Tibial artery (tissue), 4 donors: ENCODE measurements around the gene VDAC2.

Source experiments
- DNase-seq, 2 donors: peaks; one replicate each; pipeline ENCODE4 v3.0.0-alpha.2; 2019
- H3K27ac ChIP-seq, 2 donors: fragments of 200-600 bp; sonication (generic) in 1 of 2; 1 replicate in 1 of 2; 2 replicates in 1 of 2; pipeline ENCODE4 v1.5.1; 2018 to 2019; ENCODE audit warnings: mild to moderate bottlenecking in 1 of 2
- H3K27me3 ChIP-seq, 2 donors: fragments of 200-600 bp; sonication (generic) in 1 of 2; one replicate each; pipeline versions ENCODE4 v1.5.1 to v1.6.0; 2016 to 2019
- H3K36me3 ChIP-seq, 3 donors: fragments of 200-600 bp; sonication (generic) in 2 of 3; one replicate each; pipeline ENCODE4 v1.5.1; 2016 to 2019; ENCODE audit warnings: mild to moderate bottlenecking in 2 of 3
- H3K4me1 ChIP-seq, 4 donors: fragments of 200-600 bp; sonication (generic) in 2 of 4; 1 replicate in 3 of 4; 2 replicates in 1 of 4; pipeline ENCODE4 v1.5.1; 2016 to 2019
- H3K4me3 ChIP-seq, 2 donors: fragments of 200-600 bp; sonication (generic) in 1 of 2; 1 replicate in 1 of 2; 2 replicates in 1 of 2; pipeline ENCODE4 v1.5.1; 2018 to 2019; ENCODE audit warnings: mild to moderate bottlenecking in 2 of 2
- H3K9me3 ChIP-seq, 3 donors: fragments of 200-600 bp; sonication (generic) in 1 of 3; one replicate each; pipeline ENCODE4 v1.5.1; 2016 to 2019
- CTCF ChIP-seq, 2 experiments: fragments of 200-600 bp in 1 of 2; fragments of 450-650 bp in 1 of 2; IDR thresholded peaks; one replicate each; pipeline ENCODE4 v1.5.1; 2017 to 2019; ENCODE audit warnings: antibody characterized with exemption in 2 of 2, mild to moderate bottlenecking in 1 of 2, moderate library complexity in 1 of 2
- intact Hi-C: fragments of 100-400 bp; cut with DNase I; formaldehyde crosslinking; loops from one replicate; pipeline ENCODE4 v1.15.0; 2023; ENCODE audit warnings: low total_unique reads

VDAC2 gene

GRCh38 chr10:75266945-75267344 is 56.3 kb downstream of the VDAC2 start:
- TF ChIP-seq CTCF (IDR thresholded peaks at IDR 0.05), result no peak
- no peaks in the 10 kb centered on the region for H3K36me3 ChIP-seq
- intact Hi-C loops, result no loop called here
- H3K4me1 ChIP-seq, result peaks cover 0 to 3% (median 0%) of the 10 kb centered on the region in 4 donors
- H3K9me3 ChIP-seq, result no peaks in the 10 kb centered on the region
- H3K4me3 ChIP-seq, result no peak overlapping the region
- peaks cover 0 to 9% of the 10 kb centered on the region in 2 donors for H3K27me3 ChIP-seq
- H3K27ac ChIP-seq, result no peak overlapping the region
- DNase-seq, result no peak

GRCh38 chr10:75269605-75270004 is 59.0 kb downstream of the VDAC2 start:
- Histone ChIP-seq H3K9me3 (no peaks in the 10 kb centered on the region), H3K36me3 (no peaks in the 10 kb centered on the region), H3K4me1 (peaks cover 0 to 8% (median 0%) of the 10 kb centered on the region in 4 donors), H3K27ac (no peak overlapping the region), H3K4me3 (no peak overlapping the region), H3K27me3 (no peaks in the 10 kb centered on the region)
- intact Hi-C loops, result no loop called here
- no peak for DNase-seq
- no peak for TF ChIP-seq CTCF (IDR thresholded peaks at IDR 0.05)

GRCh38 chr10:75272094-75272493 is 61.5 kb downstream of the VDAC2 start:
- Histone ChIP-seq H3K4me3 (no peak overlapping the region), H3K36me3 (no peaks in the 10 kb centered on the region), H3K9me3 (no peaks in the 10 kb centered on the region), H3K4me1 (peaks cover 0 to 8% (median 0%) of the 10 kb centered on the region in 4 donors), H3K27me3 (no peaks in the 10 kb centered on the region), H3K27ac (no peak overlapping the region)
- intact Hi-C loops, result no loop called here
- TF ChIP-seq CTCF (IDR thresholded peaks at IDR 0.05), result no peak
- DNase-seq, result no peak

- intact Hi-C loops, result no loop called here
- no peaks in the 10 kb centered on the region for H3K36me3 ChIP-seq
- H3K9me3 ChIP-seq, result no peaks in the 10 kb centered on the region
These were observed 62.3 kb downstream of the VDAC2 start for GRCh38 chr10:75272896-75273295.

GRCh38 chr10:75276069-75276872 is 65.7 kb downstream of the VDAC2 start:
- peaks cover 0 to 8% (median 0%) of the 10 kb centered on the region in 4 donors for H3K4me1 ChIP-seq
- H3K27me3 ChIP-seq, result peaks cover 0 to 5% of the 10 kb centered on the region in 2 donors
- intact Hi-C loops, result no loop called here
- H3K9me3 ChIP-seq, result no peaks in the 10 kb centered on the region
- no peaks in the 10 kb centered on the region for H3K36me3 ChIP-seq
- no peak for TF ChIP-seq CTCF (IDR thresholded peaks at IDR 0.05)
- H3K27ac ChIP-seq, result no peak overlapping the region
- DNase-seq, result no peak
- no peak overlapping the region for H3K4me3 ChIP-seq

More at GRCh38 chr10:75272896-75273295, 62.3 kb downstream of the VDAC2 start:
- TF ChIP-seq CTCF (IDR thresholded peaks at IDR 0.05), result no peak
- H3K27ac ChIP-seq, result no peak overlapping the region
- no peak overlapping the region for H3K4me3 ChIP-seq
- H3K4me1 ChIP-seq, result peaks cover 0 to 8% (median 0%) of the 10 kb centered on the region in 4 donors
- no peaks in the 10 kb centered on the region for H3K27me3 ChIP-seq
- no peak for DNase-seq
